Panc1 (cell line): ENCODE measurements around the gene PEX10. TPM values are rescaled to one million over a fixed set of nuclear protein-coding genes. Genes with fewer than 3 reads are reported as not detected.

Experiments used
- ATAC-seq: fragments of 200-7000 bp; cut with Tn5 transposase; 2 replicates; pipeline ENCODE4 v1.9.1; 2020; ENCODE audit warnings: mild to moderate bottlenecking, moderate library complexity
- BruUV-seq: library from RNA; stranded (reverse); fragments of 400-500 nt; replicated peaks from 2 replicates; lab custom pipeline; 2021; lab: Mats Ljungman, UMichigan
- CTCF ChIA-PET: fragments of 300-600 bp; sonication (Branson Sonifier 250); formaldehyde crosslinking; loops from one replicate; lab custom pipeline; 2022; ENCODE audit warnings: antibody characterized with exemption; lab: Charles Lee
- POLR2A ChIA-PET: fragments of 300-600 bp; sonication (Branson Sonifier 250); formaldehyde crosslinking; loops from one replicate; lab custom pipeline; 2022; ENCODE audit warnings: antibody characterized with exemption; lab: Charles Lee
- DNase-seq: peaks from one replicate; pipeline ENCODE4 v3.0.0-alpha.2; 2010; ENCODE audit warnings: low read depth, low spot score
- H3K27ac ChIP-seq: 2 replicates; pipeline ENCODE4 v1.5.1; 2011; ENCODE audit warnings: mild to moderate bottlenecking, low read length, inconsistent platforms
- H3K27me3 ChIP-seq: fragments of 200-500 bp; sonication (Bioruptor generic); 2 replicates; pipeline ENCODE4 v1.6.0; 2014; ENCODE audit warnings: low read length, inconsistent platforms; ENCODE audit not compliant: control insufficient read depth, insufficient read depth
- H3K36me3 ChIP-seq: fragments of 200-500 bp; sonication (Bioruptor generic); 2 replicates; pipeline ENCODE4 v1.5.1; 2014; ENCODE audit warnings: inconsistent platforms, mild to moderate bottlenecking, low read length, moderate library complexity; ENCODE audit not compliant: control insufficient read depth, insufficient read depth
- H3K4me1 ChIP-seq: 2 replicates; pipeline ENCODE4 v1.5.1; 2011; ENCODE audit warnings: inconsistent platforms, mild to moderate bottlenecking, low read length, moderate library complexity; ENCODE audit not compliant: control insufficient read depth, insufficient read depth
- H3K4me3 ChIP-seq, 2 experiments: 2 replicates each; pipeline ENCODE4 v1.5.1; 2011 to 2012; ENCODE audit warnings: low read depth in 2 of 2, low read length in 2 of 2, mild to moderate bottlenecking in 2 of 2, inconsistent platforms in 1 of 2, moderate library complexity in 1 of 2
- H3K9me3 ChIP-seq: fragments of 200-500 bp; sonication (Bioruptor generic); 2 replicates; pipeline ENCODE4 v1.5.1; 2014; ENCODE audit warnings: low read depth, mild to moderate bottlenecking, inconsistent platforms, low read length, moderate library complexity; ENCODE audit not compliant: control insufficient read depth, insufficient read depth
- POLR2AphosphoS5 ChIP-seq: IDR thresholded peaks from 2 replicates; pipeline ENCODE4 v1.6.1; 2012; ENCODE audit warnings: mild to moderate bottlenecking, low read depth, low read length, moderate library complexity
- SIN3A ChIP-seq: IDR thresholded peaks from 2 replicates; pipeline ENCODE4 v1.6.1; 2012; ENCODE audit warnings: low read depth, mild to moderate bottlenecking, low read length, moderate library complexity, borderline replicate concordance; ENCODE audit not compliant: insufficient read depth
- TCF7L2 ChIP-seq: IDR thresholded peaks from 2 replicates; pipeline ENCODE4 v1.6.1; 2011; ENCODE audit warnings: mild to moderate bottlenecking, low read depth, low read length, inconsistent platforms
- in situ Hi-C: cut with HindIII; loops from 2 replicates; pipeline ENCODE4 v1.10.0; 2016; ENCODE audit warnings: low sequenced_read_pairs, low pct_unique_long_range_greater_than_20kb
- intact Hi-C: fragments of 100-400 bp; cut with micrococcal nuclease; formaldehyde crosslinking; loops from one replicate; pipeline ENCODE4 v1.10.0; 2022; ENCODE audit not compliant: unreplicated experiment
- total RNA-seq: library from RNA; stranded (reverse); gene quantifications from one replicate; pipeline ENCODE4 v1.2.1, GENCODE V29; 2021; ENCODE audit not compliant: unreplicated experiment
- TF ChIP-seq, protein P1 (sequence below): fragments of 450-650 bp; IDR thresholded peaks from 2 replicates; pipeline ENCODE4 v1.5.1; 2017; ENCODE audit warnings: mild to moderate bottlenecking
- TF ChIP-seq, protein P2 (sequence below), 2 experiments: IDR thresholded peaks; 2 replicates each; pipeline ENCODE4 v1.6.1; 2011 to 2012; ENCODE audit warnings: low read depth in 2 of 2, control low read depth in 1 of 2, low read length in 1 of 2, mild to moderate bottlenecking in 1 of 2, moderate library complexity in 1 of 2; ENCODE audit not compliant: insufficient read depth in 1 of 2

The PEX10 gene
- total RNA-seq, 1 experiment from 2014 or later = 49.8 TPM

DNA sequence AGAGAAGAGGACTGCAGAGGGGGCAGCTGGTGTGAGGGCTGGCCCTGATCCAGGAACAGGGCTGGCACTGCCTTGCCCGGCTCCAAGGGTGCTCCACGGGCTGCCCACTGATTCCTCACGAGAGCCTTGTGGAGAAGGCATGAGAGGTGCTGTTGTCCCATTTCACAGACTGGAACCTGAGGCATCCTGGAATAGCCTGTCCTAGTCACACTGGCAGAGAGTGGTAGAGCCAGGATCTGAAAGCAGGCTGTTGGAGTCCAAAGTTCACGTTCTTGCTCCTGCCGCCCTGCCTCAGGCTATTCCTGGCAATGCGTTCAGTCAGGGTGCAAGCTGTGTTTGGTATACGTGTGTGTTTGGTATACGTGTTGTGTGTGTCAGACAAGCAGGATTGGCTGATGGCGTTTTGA is 18.9 kb downstream of the PEX10 start:
- no peaks in the 10 kb centered on the region for H3K27me3 ChIP-seq
- in situ Hi-C loops (loop anchor here (10.0 kb wide), 1 partner anchor 199 kb away; the partner anchor contains the start of gene FAAP20), intact Hi-C loops (no loop called here)
- DNase-seq (no peak), ATAC-seq (no peak)
- H3K36me3 ChIP-seq = peaks cover 12% of the 10 kb centered on the region; the same call in 1 of the 2 replicates
- BruUV-seq = no TSS peak
- ChIA-PET CTCF (interaction anchor here (0.7 kb wide), 1 partner anchor 42 kb away, joined by 3 read pairs; no protein-coding TSS in a partner anchor), POLR2A (no interaction called here)
- H3K9me3 ChIP-seq = no peaks in the 10 kb centered on the region
- TF ChIP-seq TCF7L2 (no peak), POLR2AphosphoS5 (no peak), SIN3A (no peak)
- TF ChIP-seq, protein P1, sequence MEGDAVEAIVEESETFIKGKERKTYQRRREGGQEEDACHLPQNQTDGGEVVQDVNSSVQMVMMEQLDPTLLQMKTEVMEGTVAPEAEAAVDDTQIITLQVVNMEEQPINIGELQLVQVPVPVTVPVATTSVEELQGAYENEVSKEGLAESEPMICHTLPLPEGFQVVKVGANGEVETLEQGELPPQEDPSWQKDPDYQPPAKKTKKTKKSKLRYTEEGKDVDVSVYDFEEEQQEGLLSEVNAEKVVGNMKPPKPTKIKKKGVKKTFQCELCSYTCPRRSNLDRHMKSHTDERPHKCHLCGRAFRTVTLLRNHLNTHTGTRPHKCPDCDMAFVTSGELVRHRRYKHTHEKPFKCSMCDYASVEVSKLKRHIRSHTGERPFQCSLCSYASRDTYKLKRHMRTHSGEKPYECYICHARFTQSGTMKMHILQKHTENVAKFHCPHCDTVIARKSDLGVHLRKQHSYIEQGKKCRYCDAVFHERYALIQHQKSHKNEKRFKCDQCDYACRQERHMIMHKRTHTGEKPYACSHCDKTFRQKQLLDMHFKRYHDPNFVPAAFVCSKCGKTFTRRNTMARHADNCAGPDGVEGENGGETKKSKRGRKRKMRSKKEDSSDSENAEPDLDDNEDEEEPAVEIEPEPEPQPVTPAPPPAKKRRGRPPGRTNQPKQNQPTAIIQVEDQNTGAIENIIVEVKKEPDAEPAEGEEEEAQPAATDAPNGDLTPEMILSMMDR = no peak
- TF ChIP-seq, protein P2, sequence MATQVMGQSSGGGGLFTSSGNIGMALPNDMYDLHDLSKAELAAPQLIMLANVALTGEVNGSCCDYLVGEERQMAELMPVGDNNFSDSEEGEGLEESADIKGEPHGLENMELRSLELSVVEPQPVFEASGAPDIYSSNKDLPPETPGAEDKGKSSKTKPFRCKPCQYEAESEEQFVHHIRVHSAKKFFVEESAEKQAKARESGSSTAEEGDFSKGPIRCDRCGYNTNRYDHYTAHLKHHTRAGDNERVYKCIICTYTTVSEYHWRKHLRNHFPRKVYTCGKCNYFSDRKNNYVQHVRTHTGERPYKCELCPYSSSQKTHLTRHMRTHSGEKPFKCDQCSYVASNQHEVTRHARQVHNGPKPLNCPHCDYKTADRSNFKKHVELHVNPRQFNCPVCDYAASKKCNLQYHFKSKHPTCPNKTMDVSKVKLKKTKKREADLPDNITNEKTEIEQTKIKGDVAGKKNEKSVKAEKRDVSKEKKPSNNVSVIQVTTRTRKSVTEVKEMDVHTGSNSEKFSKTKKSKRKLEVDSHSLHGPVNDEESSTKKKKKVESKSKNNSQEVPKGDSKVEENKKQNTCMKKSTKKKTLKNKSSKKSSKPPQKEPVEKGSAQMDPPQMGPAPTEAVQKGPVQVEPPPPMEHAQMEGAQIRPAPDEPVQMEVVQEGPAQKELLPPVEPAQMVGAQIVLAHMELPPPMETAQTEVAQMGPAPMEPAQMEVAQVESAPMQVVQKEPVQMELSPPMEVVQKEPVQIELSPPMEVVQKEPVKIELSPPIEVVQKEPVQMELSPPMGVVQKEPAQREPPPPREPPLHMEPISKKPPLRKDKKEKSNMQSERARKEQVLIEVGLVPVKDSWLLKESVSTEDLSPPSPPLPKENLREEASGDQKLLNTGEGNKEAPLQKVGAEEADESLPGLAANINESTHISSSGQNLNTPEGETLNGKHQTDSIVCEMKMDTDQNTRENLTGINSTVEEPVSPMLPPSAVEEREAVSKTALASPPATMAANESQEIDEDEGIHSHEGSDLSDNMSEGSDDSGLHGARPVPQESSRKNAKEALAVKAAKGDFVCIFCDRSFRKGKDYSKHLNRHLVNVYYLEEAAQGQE (IDR thresholded peaks at IDR 0.05; ENCODE audit: insufficient read depth in 1 of 2, low read depth in 2 of 2, low read length in 1 of 2) = no peak
- peaks cover 26% of the 10 kb centered on the region for H3K4me1 ChIP-seq
- H3K4me3 ChIP-seq = peak overlapping the region; percentile 69 to 99; a peak in 3 of 4 replicates
- H3K27ac ChIP-seq = peak overlapping the region; percentile 94

DNA sequence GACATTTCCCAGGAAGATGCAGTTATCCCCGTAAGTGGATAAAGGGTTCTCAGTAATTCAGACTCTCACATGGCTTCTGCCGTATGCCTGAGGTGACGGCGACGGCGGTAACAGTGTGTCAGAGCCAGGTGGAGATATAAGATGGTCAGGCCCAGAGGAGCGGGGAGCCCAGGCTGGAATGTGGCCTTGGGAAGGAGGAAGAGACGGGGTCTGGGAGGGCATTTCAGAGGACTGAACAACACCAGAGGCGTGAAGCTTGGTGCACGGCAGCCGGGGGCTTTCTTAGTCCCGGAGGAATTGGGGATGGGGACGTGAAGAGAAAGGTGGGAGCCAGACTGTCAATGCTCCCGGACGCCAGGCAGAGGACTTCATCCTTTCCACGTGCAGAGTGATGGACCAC is 19.7 kb downstream of the PEX10 start:
- in situ Hi-C loops (loop anchor here (10.0 kb wide), 1 partner anchor 198 kb away; the partner anchor contains the start of gene FAAP20), intact Hi-C loops (no loop called here)
- POLR2A ChIA-PET = interaction anchor here (0.5 to 1.1 kb wide), 2 partner anchors 15 to 191 kb away, joined by 3 read pairs; no protein-coding TSS in a partner anchor
- Histone ChIP-seq H3K4me1 (peaks cover 26% of the 10 kb centered on the region), H3K27ac (peak overlapping the region; percentile 94), H3K4me3 (peak overlapping the region; percentile 69 to 99), H3K27me3 (no peaks in the 10 kb centered on the region), H3K9me3 (no peaks in the 10 kb centered on the region), H3K36me3 (peaks cover 8% of the 10 kb centered on the region; the same call in 1 of the 2 replicates)
- ATAC-seq = no peak
- CTCF ChIA-PET = interaction anchor here (0.7 kb wide), 1 partner anchor 41 kb away, joined by 3 read pairs; no protein-coding TSS in a partner anchor
- TF ChIP-seq, protein P1 = no peak
- no peak for TF ChIP-seq TCF7L2
- no peak for TF ChIP-seq POLR2AphosphoS5
- TF ChIP-seq, protein P2 (IDR thresholded peaks at IDR 0.05; ENCODE audit: insufficient read depth in 1 of 2, low read depth in 2 of 2, low read length in 1 of 2) = no peak
- no peak for TF ChIP-seq SIN3A
- no TSS peak for BruUV-seq
- no peak for DNase-seq
